Measurements from ENCODE around the gene TESK1.

GRCh38 chr9:35557320-35557719, 47.7 kb upstream of the TESK1 start:
- no peak for TF ChIP-seq CTCF (IDR thresholded peaks at IDR 0.05)
- no peak for TF ChIP-seq EZH2 (IDR thresholded peaks at IDR 0.05)

Data from neural progenitor cell (in vitro differentiated cells).